IMR-90 (cell line): ENCODE results near the gene CFAP52. TPM values are rescaled to one million over a fixed set of nuclear protein-coding genes. Genes with fewer than 3 reads are reported as not detected.

Experiments used
- ATAC-seq: fragments of 200-7000 bp; cut with Tn5 transposase; 2 replicates; pipeline ENCODE4 v1.9.1; 2020; ENCODE audit warnings: low read depth, mild to moderate bottlenecking, moderate library complexity
- BruUV-seq: library from RNA; stranded (reverse); fragments of 400-500 nt; replicated peaks from 2 replicates; lab custom pipeline; 2021; lab: Mats Ljungman, UMichigan
- CTCF ChIA-PET: fragments of 300-600 bp; formaldehyde crosslinking; extraction: SDS; loops from one replicate; lab custom pipeline; 2021; ENCODE audit warnings: antibody characterized with exemption; lab: Yijun Ruan, JAX
- POLR2A ChIA-PET: fragments of 300-600 bp; sonication (Branson Sonifier 250); formaldehyde crosslinking; loops from one replicate; lab custom pipeline; 2022; ENCODE audit warnings: antibody characterized with exemption; ENCODE audit not compliant: unreplicated experiment; lab: Charles Lee
- DNase-seq: peaks from one replicate; pipeline ENCODE4 v3.0.0; 2013
- H2AFZ ChIP-seq: replicated peaks from 2 replicates; pipeline ENCODE3; 2013; ENCODE audit warnings: low read length, mild to moderate bottlenecking; ENCODE audit not compliant: poor library complexity
- H2AK5ac ChIP-seq: 2 replicates; pipeline ENCODE4 v1.6.1; 2013; ENCODE audit warnings: low read depth, low read length, inconsistent platforms
- H2AK9ac ChIP-seq: replicated peaks from 2 replicates; pipeline ENCODE3; 2013; ENCODE audit warnings: mild to moderate bottlenecking, low read depth, low read length, moderate library complexity; ENCODE audit not compliant: poor library complexity
- H2BK120ac ChIP-seq: 2 replicates; pipeline ENCODE4 v1.6.1; 2013; ENCODE audit warnings: low read depth, low read length, inconsistent platforms
- H2BK15ac ChIP-seq: 3 replicates; pipeline ENCODE4 v1.6.1; 2013; ENCODE audit warnings: low read depth, low read length, inconsistent platforms
- H2BK20ac ChIP-seq: 2 replicates; pipeline ENCODE4 v1.6.1; 2013; ENCODE audit warnings: low read depth, mild to moderate bottlenecking, inconsistent platforms, low read length, moderate library complexity
- H2BK5ac ChIP-seq: 2 replicates; pipeline ENCODE4 v1.6.1; 2013; ENCODE audit warnings: mild to moderate bottlenecking, low read depth, low read length, inconsistent platforms; ENCODE audit not compliant: poor library complexity, severe bottlenecking
- H3K14ac ChIP-seq: replicated peaks from 2 replicates; pipeline ENCODE4 v1.6.1; 2013; ENCODE audit warnings: low read depth, low read length, inconsistent platforms
- H3K18ac ChIP-seq: 2 replicates; pipeline ENCODE4 v1.6.1; 2013; ENCODE audit warnings: low read depth, low read length, control low read depth
- H3K23ac ChIP-seq: 2 replicates; pipeline ENCODE4 v1.6.1; 2013; ENCODE audit warnings: low read depth, low read length, inconsistent platforms
- H3K27ac ChIP-seq: 2 replicates; pipeline ENCODE4 v1.5.1; 2013; ENCODE audit warnings: mild to moderate bottlenecking, control low read depth, low read length; ENCODE audit not compliant: insufficient read depth
- H3K27me3 ChIP-seq: 2 replicates; pipeline ENCODE4 v1.6.1; 2013; ENCODE audit warnings: low read length; ENCODE audit not compliant: control insufficient read depth, insufficient read depth
- H3K36me3 ChIP-seq: 2 replicates; pipeline ENCODE4 v1.6.1; 2013; ENCODE audit warnings: low read length, mixed read lengths; ENCODE audit not compliant: control insufficient read depth, insufficient read depth
- H3K4ac ChIP-seq: 2 replicates; pipeline ENCODE4 v1.6.1; 2013; ENCODE audit warnings: low read depth, low read length, inconsistent platforms
- H3K4me1 ChIP-seq: 2 replicates; pipeline ENCODE4 v1.6.1; 2013; ENCODE audit warnings: low read length, mixed read lengths; ENCODE audit not compliant: control insufficient read depth, insufficient read depth
- H3K4me2 ChIP-seq: 2 replicates; pipeline ENCODE4 v1.6.1; 2013; ENCODE audit warnings: low read depth, mild to moderate bottlenecking, control low read depth, low read length, moderate library complexity
- H3K4me3 ChIP-seq: 2 replicates; pipeline ENCODE4 v1.5.1; 2013; ENCODE audit warnings: low read depth, mild to moderate bottlenecking, control low read depth, low read length, moderate library complexity; ENCODE audit not compliant: insufficient read depth
- H3K56ac ChIP-seq: 2 replicates; pipeline ENCODE4 v1.6.1; 2013; ENCODE audit warnings: low read length, inconsistent platforms; ENCODE audit not compliant: insufficient read depth; ENCODE audit errors: extremely low read depth
- H3K79me1 ChIP-seq, 2 experiments: 2 replicates each; pipeline ENCODE4 v1.6.1; 2013; ENCODE audit warnings: low read length in 2 of 2, inconsistent platforms in 1 of 2, low read depth in 1 of 2
- H3K9ac ChIP-seq: 2 replicates; pipeline ENCODE4 v1.6.1; 2013; ENCODE audit warnings: low read depth, low read length, control low read depth
- H3K9me1 ChIP-seq: 2 replicates; pipeline ENCODE4 v1.6.1; 2013; ENCODE audit warnings: low read length, inconsistent platforms; ENCODE audit not compliant: insufficient read depth
- H3K9me3 ChIP-seq: 2 replicates; pipeline ENCODE4 v1.6.1; 2013; ENCODE audit warnings: low read length; ENCODE audit not compliant: control insufficient read depth, insufficient read depth
- H4K20me1 ChIP-seq: 2 replicates; pipeline ENCODE4 v1.6.1; 2013; ENCODE audit warnings: low read length, inconsistent platforms; ENCODE audit not compliant: insufficient read depth
- H4K5ac ChIP-seq: 2 replicates; pipeline ENCODE4 v1.6.1; 2013; ENCODE audit warnings: mild to moderate bottlenecking, low read depth, low read length, control low read depth
- H4K8ac ChIP-seq, 2 experiments: 2 replicates each; pipeline ENCODE4 v1.6.1; 2013; ENCODE audit warnings: low read depth in 2 of 2, low read length in 2 of 2, control low read depth in 1 of 2, inconsistent platforms in 1 of 2
- H4K91ac ChIP-seq: 2 replicates; pipeline ENCODE4 v1.6.1; 2013; ENCODE audit warnings: low read depth, low read length, inconsistent platforms; ENCODE audit not compliant: insufficient read depth
- MXI1 ChIP-seq: IDR thresholded peaks from 2 replicates; pipeline ENCODE4 v1.6.1; 2012; ENCODE audit warnings: low read depth, mild to moderate bottlenecking, low read length, moderate library complexity, borderline replicate concordance
- RAD21 ChIP-seq: IDR thresholded peaks from 2 replicates; pipeline ENCODE4 v1.6.1; 2012; ENCODE audit warnings: low read length, improper control_type of control experiment
- WGBS, 2 experiments: methylation state at CpG; one replicate each; pipeline versions ENCODE4 v1.1.5 to v1.1.7; 2013; ENCODE audit warnings: missing lambda C conversion rate in 2 of 2; ENCODE audit not compliant: insufficient read length in 1 of 2; ENCODE audit errors: extremely low coverage in 2 of 2; 5-methylcytosine and 5-hydroxymethylcytosine counted together
- dilution Hi-C: fragments of 300-500 bp; cut with HindIII; formaldehyde crosslinking; loops from one replicate; pipeline ENCODE4 v1.14.3; 2018; ENCODE audit warnings: low sequenced_read_pairs; ENCODE audit not compliant: unreplicated experiment
- in situ Hi-C: fragments of 300-500 bp; cut with MboI; formaldehyde crosslinking; loops from 3 replicates; pipeline ENCODE4 v1.14.3; 2019; ENCODE audit warnings: low sequenced_read_pairs, inconsistent platforms, mixed read lengths
- intact Hi-C: fragments of 100-400 bp; cut with micrococcal nuclease; formaldehyde crosslinking; loops from 2 replicates; pipeline ENCODE4 v1.10.0; 2022
- polyA plus RNA-seq, 3 experiments: library from polyadenylated mRNA; depleted of rRNA; stranded (reverse); fragments of >200 nt; gene quantifications; 2 replicates each; pipeline ENCODE4 v1.2.3, GENCODE V29; 2012; ENCODE audit warnings: low replicate concordance in 1 of 3
- total RNA-seq: library from RNA; depleted of rRNA; stranded (reverse); fragments of >200 nt; gene quantifications from 2 replicates; pipeline ENCODE4 v1.2.3, GENCODE V29; 2012
- TF ChIP-seq, protein P1 (sequence below): fragments of 150-350 bp; IDR thresholded peaks from 2 replicates; pipeline ENCODE4 v1.6.1; 2017; ENCODE audit warnings: mild to moderate bottlenecking, antibody characterized with exemption, low read length, low read depth

Gene CFAP52
- total and polyA plus RNA-seq, 2 of the 4 experiments (the other 2 are of a cell fraction) = 0.22 TPM; not detected in 1

DNA sequence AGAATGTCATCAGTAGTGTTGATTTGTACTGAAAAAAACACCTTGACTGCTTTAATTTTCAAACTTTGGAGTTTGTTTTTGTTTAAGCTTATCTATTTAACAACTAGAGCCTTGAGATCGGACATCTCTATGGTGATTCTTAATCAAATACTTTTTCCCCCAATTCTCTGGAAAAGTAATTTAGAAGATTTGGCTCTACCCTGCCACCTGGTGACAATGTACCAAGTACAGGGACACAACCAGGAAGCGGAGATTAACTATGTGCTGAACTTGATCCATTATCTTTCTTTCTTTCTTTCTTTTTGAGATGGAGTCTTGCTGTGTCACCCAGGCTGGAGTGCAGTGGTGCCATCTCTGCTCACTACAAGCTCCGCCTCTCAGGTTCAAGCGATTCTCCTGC is 99.6 kb downstream of the CFAP52 start:
- intact Hi-C loops = no loop called here
- Histone ChIP-seq H4K91ac (no peak overlapping the region), H2AK5ac (no peak overlapping the region), H3K4me3 (no peak overlapping the region), H3K9me1 (no peaks in the 10 kb centered on the region), H3K9ac (no peak overlapping the region), H2AK9ac (no peak overlapping the region), H2BK120ac (no peak overlapping the region), H3K27ac (no peak overlapping the region), H3K9me3 (peaks cover 13% of the 10 kb centered on the region), H2BK20ac (no peak overlapping the region), H3K79me1 (no peaks in the 10 kb centered on the region), H2BK5ac (no peak overlapping the region), H3K4me2 (no peak overlapping the region), H3K23ac (no peak overlapping the region), H2BK15ac (no peak overlapping the region), H4K5ac (no peak overlapping the region), H3K4me1 (no peaks in the 10 kb centered on the region), H3K56ac (no peak overlapping the region), H3K27me3 (no peaks in the 10 kb centered on the region), H3K18ac (no peak overlapping the region), H4K20me1 (no peaks in the 10 kb centered on the region), H3K4ac (no peak overlapping the region), H4K8ac (no peak overlapping the region), H3K14ac (no peak overlapping the region), H2AFZ (no peak overlapping the region), H3K36me3 (no peaks in the 10 kb centered on the region)
- dilution Hi-C loops = no loop called here
- ATAC-seq (no peak), DNase-seq (no peak)
- TF ChIP-seq RAD21 (no peak), MXI1 (no peak)
- TF ChIP-seq, protein P1, sequence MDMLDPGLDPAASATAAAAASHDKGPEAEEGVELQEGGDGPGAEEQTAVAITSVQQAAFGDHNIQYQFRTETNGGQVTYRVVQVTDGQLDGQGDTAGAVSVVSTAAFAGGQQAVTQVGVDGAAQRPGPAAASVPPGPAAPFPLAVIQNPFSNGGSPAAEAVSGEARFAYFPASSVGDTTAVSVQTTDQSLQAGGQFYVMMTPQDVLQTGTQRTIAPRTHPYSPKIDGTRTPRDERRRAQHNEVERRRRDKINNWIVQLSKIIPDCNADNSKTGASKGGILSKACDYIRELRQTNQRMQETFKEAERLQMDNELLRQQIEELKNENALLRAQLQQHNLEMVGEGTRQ = no peak
- no CpG with 5 or more reads among the region's 4 CpGs for WGBS, 2 experiments
- BruUV-seq = no TSS peak
- ChIA-PET CTCF (no interaction called here), POLR2A (no interaction called here)
- in situ Hi-C loops = no loop called here
